ENCODE results near the gene UCMA. TPM values are rescaled to one million over a fixed set of nuclear protein-coding genes. Genes with fewer than 3 reads are reported as not detected.

The UCMA gene
- total and polyA plus RNA-seq, 12 donors, result not detected

DNA sequence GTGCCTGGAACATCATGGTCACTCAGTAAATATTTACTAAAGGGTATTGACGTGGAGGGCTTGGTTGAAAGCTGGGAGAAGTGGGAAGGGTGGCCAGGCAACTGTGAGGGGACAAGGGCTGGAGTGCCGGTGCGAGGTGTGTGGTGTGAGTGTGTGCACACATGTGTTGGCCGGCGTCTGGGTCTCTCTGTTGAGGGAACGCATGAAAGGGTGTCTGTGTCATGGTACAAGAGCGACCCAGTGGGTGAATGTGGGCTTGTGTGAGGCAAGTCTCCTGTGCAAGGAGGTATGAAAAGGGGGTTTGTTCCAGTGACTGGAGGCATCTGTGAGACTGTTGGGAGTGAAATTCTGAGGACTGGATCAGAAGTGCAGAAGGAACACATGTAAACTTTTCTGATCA is 29.4 kb upstream of the UCMA start:
- H3K27ac ChIP-seq, result no peak overlapping the region
- TF ChIP-seq, protein P1, sequence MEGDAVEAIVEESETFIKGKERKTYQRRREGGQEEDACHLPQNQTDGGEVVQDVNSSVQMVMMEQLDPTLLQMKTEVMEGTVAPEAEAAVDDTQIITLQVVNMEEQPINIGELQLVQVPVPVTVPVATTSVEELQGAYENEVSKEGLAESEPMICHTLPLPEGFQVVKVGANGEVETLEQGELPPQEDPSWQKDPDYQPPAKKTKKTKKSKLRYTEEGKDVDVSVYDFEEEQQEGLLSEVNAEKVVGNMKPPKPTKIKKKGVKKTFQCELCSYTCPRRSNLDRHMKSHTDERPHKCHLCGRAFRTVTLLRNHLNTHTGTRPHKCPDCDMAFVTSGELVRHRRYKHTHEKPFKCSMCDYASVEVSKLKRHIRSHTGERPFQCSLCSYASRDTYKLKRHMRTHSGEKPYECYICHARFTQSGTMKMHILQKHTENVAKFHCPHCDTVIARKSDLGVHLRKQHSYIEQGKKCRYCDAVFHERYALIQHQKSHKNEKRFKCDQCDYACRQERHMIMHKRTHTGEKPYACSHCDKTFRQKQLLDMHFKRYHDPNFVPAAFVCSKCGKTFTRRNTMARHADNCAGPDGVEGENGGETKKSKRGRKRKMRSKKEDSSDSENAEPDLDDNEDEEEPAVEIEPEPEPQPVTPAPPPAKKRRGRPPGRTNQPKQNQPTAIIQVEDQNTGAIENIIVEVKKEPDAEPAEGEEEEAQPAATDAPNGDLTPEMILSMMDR (IDR thresholded peaks at IDR 0.05), result no peak
- DNase-seq (no peak), ATAC-seq (no peak)
- H3K27me3 ChIP-seq, result peaks cover 0 to 10% (median 0%) of the 10 kb centered on the region in 7 donors
- intact Hi-C loops (cut with DNase I), result no loop called here
- no peaks in the 10 kb centered on the region for H3K4me1 ChIP-seq
- 79 to 90% methylated on average over 7 of the region's 7 CpGs for WGBS, 2 donors
- H3K9me3 ChIP-seq, result peaks cover 0 to 4% (median 0%) of the 10 kb centered on the region in 11 donors
- H3K36me3 ChIP-seq, result no peaks in the 10 kb centered on the region
- H3K4me3 ChIP-seq, result no peak overlapping the region

DNA sequence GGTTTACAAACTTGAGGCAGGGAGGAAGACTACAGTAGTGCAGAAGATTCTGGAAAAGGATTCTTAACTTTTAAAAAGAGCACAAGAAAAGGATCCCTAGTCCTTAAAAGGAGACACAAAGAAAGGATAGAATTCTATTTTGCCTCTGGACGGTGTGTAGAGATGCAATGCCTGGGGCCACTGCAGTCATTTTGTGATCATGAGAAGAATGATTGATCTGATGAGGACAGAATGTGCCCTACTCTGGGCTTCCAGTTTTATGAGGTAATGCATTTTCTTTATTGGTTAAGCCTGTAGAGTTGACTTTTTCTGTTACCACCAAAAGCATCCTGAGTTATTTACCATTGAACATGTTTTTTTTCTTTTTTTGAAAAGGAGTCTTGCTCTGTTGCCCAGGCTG is 28.3 kb upstream of the UCMA start:
- 91 to 100% methylated on average over 1 of the region's 1 CpG for WGBS, 2 donors
- TF ChIP-seq, protein P1 (IDR thresholded peaks at IDR 0.05), result no peak
- H3K4me1 ChIP-seq, result no peaks in the 10 kb centered on the region
- no peaks in the 10 kb centered on the region for H3K36me3 ChIP-seq
- DNase-seq (no peak), ATAC-seq (no peak)
- H3K27ac ChIP-seq, result no peak overlapping the region
- H3K9me3 ChIP-seq, result peaks cover 0 to 3% (median 0%) of the 10 kb centered on the region in 11 donors
- H3K4me3 ChIP-seq, result no peak overlapping the region
- H3K27me3 ChIP-seq, result peaks cover 0 to 10% (median 0%) of the 10 kb centered on the region in 7 donors
- intact Hi-C loops (cut with DNase I), result no loop called here

DNA sequence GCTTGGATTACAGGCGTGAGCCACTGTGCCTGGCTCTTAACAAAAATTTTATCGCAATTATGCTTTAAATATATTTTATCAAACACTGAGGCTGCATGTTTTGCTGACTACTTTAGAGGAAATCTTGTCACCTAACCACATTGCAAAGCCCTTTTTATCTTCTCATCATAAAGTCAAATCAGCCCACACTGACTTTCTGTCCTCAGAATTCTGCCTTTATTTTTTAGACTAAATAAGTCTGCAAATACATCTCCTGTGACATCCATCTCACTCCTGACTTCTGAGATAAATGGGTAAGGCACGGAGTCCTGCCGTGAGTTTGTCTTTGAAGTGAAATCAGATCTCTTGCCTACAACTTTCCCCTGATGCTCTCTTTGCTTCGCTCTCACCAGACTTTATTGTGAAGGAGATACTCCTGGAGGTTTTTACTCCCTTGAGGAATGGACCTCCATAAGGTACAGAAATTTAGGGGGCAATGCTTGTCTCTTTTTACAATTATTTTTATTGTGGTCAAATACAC is 23.5 kb upstream of the UCMA start:
- Histone ChIP-seq H3K9me3 (no peaks in the 10 kb centered on the region), H3K27ac (no peak overlapping the region), H3K36me3 (no peaks in the 10 kb centered on the region), H3K4me3 (no peak overlapping the region), H3K4me1 (no peaks in the 10 kb centered on the region), H3K27me3 (no peaks in the 10 kb centered on the region)
- 62 to 74% methylated on average over 5 of the region's 5 CpGs for WGBS, 2 donors
- TF ChIP-seq, protein P1 (IDR thresholded peaks at IDR 0.05), result no peak
- DNase-seq (no peak), ATAC-seq (no peak)
- intact Hi-C loops (cut with DNase I), result no loop called here

DNA sequence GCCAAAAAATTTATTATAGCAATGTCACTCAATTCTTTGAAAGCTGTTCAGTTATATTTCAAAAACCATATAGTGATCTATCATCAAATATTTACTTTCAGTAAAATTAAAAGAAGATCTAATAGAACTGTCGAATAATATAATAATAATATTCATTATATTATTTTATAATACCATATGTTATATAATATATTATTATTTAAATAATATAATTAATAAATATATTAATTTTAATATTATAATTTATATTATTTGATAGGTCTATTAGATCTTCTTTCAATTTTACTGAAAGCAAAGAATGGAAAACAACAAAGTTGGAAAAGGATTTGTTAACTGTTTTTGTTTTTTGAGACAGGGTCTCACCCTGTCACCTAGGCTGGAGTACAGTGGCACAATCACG is 22.5 kb upstream of the UCMA start:
- Histone ChIP-seq H3K4me3 (no peak overlapping the region), H3K27me3 (no peaks in the 10 kb centered on the region), H3K36me3 (no peaks in the 10 kb centered on the region), H3K27ac (no peak overlapping the region), H3K9me3 (no peaks in the 10 kb centered on the region), H3K4me1 (no peaks in the 10 kb centered on the region)
- TF ChIP-seq, protein P1 (IDR thresholded peaks at IDR 0.05), result no peak
- WGBS, 2 donors, result 86% methylated on average over 2 of the region's 2 CpGs
- ATAC-seq, result no peak
- intact Hi-C loops (cut with DNase I), result no loop called here
- no peak for DNase-seq

All from heart right ventricle (tissue), 16 donors.